K562 (cell line): Measurements from ENCODE around the gene ICAM2. TPM values are rescaled to one million over a fixed set of nuclear protein-coding genes. Genes with fewer than 3 reads are reported as not detected.

ENCODE experiments used
- ATAC-seq: fragments of 200-7000 bp; cut with Tn5 transposase; 3 replicates; pipeline ENCODE4 v1.9.1; 2020; ENCODE audit warnings: moderate library complexity
- BruUV-seq: library from RNA; stranded (reverse); fragments of 400-500 nt; replicated peaks from 2 replicates; lab custom pipeline; 2021; lab: Mats Ljungman, UMichigan
- CTCF ChIA-PET: fragments of 300-600 bp; formaldehyde crosslinking; extraction: SDS; loops from one replicate; lab custom pipeline; 2021; ENCODE audit warnings: low intra/inter-chr PET ratio; lab: Yijun Ruan, JAX
- POLR2A ChIA-PET: fragments of 300-600, 350-650 bp; sonication (Branson Sonifier 250); formaldehyde crosslinking; extraction: SDS; loops from one replicate; lab custom pipeline; 2021; ENCODE audit warnings: antibody characterized with exemption, inconsistent platforms; lab: Yijun Ruan, JAX
- DNase-seq, 4 experiments: peaks; one replicate each; pipeline versions ENCODE4 v3.0.0 to v3.0.0-alpha.2; 2011 to 2018; ENCODE audit warnings: low spot score in 3 of 4, mixed read lengths in 3 of 4; ENCODE audit errors: extremely low read depth in 1 of 4
- FAIRE-seq: peaks from 2 replicates; lab custom pipeline; 2011; peaks lifted over from hg19 to GRCh38; lab: Jason Lieb, UNC
- H2AFZ ChIP-seq: 2 replicates; pipeline ENCODE4 v1.6.0; 2011; ENCODE audit warnings: low read depth, low read length, control low read depth, inconsistent platforms
- H3K27ac ChIP-seq: fragments of 200-600 bp; 3 replicates; pipeline ENCODE4 v1.8.0; 2011; ENCODE audit warnings: low read depth, mild to moderate bottlenecking, control low read depth, inconsistent platforms, low read length, moderate library complexity, mixed read lengths; ENCODE audit errors: extremely low read depth
- H3K27me3 ChIP-seq, 2 experiments: fragments of 300-600 bp in 1 of 2; 2 replicates in 1 of 2; 3 replicates in 1 of 2; pipeline versions ENCODE4 v1.6.0 to v1.8.0; 2011; ENCODE audit warnings: inconsistent platforms in 2 of 2, low read length in 2 of 2, mild to moderate bottlenecking in 1 of 2, mixed read lengths in 1 of 2, moderate library complexity in 1 of 2; ENCODE audit not compliant: control insufficient read depth in 2 of 2, insufficient read depth in 2 of 2
- H3K36me3 ChIP-seq: fragments of 300-600 bp; 3 replicates; pipeline ENCODE4 v1.8.0; 2011; ENCODE audit warnings: mild to moderate bottlenecking, low read length, inconsistent platforms; ENCODE audit not compliant: control insufficient read depth, insufficient read depth
- H3K4me1 ChIP-seq, 2 experiments: fragments of 200-600 bp in 1 of 2; replicated peaks in 1 of 2; 2 replicates in 1 of 2; 3 replicates in 1 of 2; pipeline versions ENCODE4 v1.5.1 to v1.8.0; 2011; ENCODE audit warnings: inconsistent platforms in 2 of 2, low read length in 2 of 2, mild to moderate bottlenecking in 1 of 2, mixed read lengths in 1 of 2, moderate library complexity in 1 of 2; ENCODE audit not compliant: control insufficient read depth in 2 of 2, insufficient read depth in 2 of 2
- H3K4me2 ChIP-seq: 2 replicates; pipeline ENCODE4 v1.6.1; 2011; ENCODE audit warnings: low read length, control low read depth, inconsistent platforms, mixed read lengths; ENCODE audit not compliant: insufficient read depth
- H3K4me3 ChIP-seq: fragments of 200-600 bp; sonication (generic), shearing (Covaris generic); 2 replicates; pipeline ENCODE4 v1.5.1; 2016; ENCODE audit warnings: control low read depth, inconsistent platforms
- H3K79me2 ChIP-seq: fragments of 200-600 bp; 3 replicates; pipeline ENCODE4 v1.8.0; 2011; ENCODE audit warnings: low read length, inconsistent platforms; ENCODE audit not compliant: control insufficient read depth, insufficient read depth
- H3K9ac ChIP-seq, 2 experiments: 2 replicates each; pipeline versions ENCODE4 v1.6.0 to v1.6.1; 2011; ENCODE audit warnings: low read depth in 2 of 2, low read length in 2 of 2, control low read depth in 1 of 2, inconsistent platforms in 1 of 2, mild to moderate bottlenecking in 1 of 2, mixed read lengths in 1 of 2; ENCODE audit not compliant: insufficient read depth in 1 of 2
- H3K9me1 ChIP-seq: one replicate; pipeline ENCODE4 v1.6.0; 2011; ENCODE audit warnings: inconsistent platforms, mild to moderate bottlenecking, low read length, moderate library complexity; ENCODE audit not compliant: control insufficient read depth, insufficient read depth
- H3K9me3 ChIP-seq: replicated peaks from 2 replicates; pipeline ENCODE4 v1.5.1; 2011; ENCODE audit warnings: low read depth, low read length, inconsistent platforms; ENCODE audit not compliant: control insufficient read depth, insufficient read depth
- H4K20me1 ChIP-seq: replicated peaks from 2 replicates; pipeline ENCODE4 v1.6.1; 2011; ENCODE audit warnings: low read length, inconsistent platforms, mixed read lengths; ENCODE audit not compliant: control insufficient read depth, insufficient read depth
- EP400 ChIP-seq: fragments of 450-650 bp; IDR thresholded peaks from 2 replicates; pipeline ENCODE4 v1.6.1; 2017; ENCODE audit warnings: antibody characterized with exemption, mild to moderate bottlenecking, moderate library complexity
- ETV6 ChIP-seq, 3 experiments: fragments of 150-350 bp in 1 of 3; sonication (generic) in 1 of 3; formaldehyde crosslinking in 1 of 3; IDR thresholded peaks; 2 replicates each; pipeline versions ENCODE4 v1.6.1 to v1.8.0; 2014 to 2022; ENCODE audit warnings: borderline replicate concordance in 2 of 3, low read depth in 2 of 3, antibody characterized with exemption in 1 of 3, low read length in 1 of 3, mild to moderate bottlenecking in 1 of 3, missing genetic modification reagents in 1 of 3
- HDAC2 ChIP-seq: fragments of 450-650 bp; IDR thresholded peaks from 2 replicates; pipeline ENCODE4 v1.6.1; 2016; ENCODE audit warnings: mild to moderate bottlenecking
- HDAC6 ChIP-seq: IDR thresholded peaks from 2 replicates; pipeline ENCODE4 v1.6.1; 2012; ENCODE audit warnings: low read depth, mild to moderate bottlenecking, control low read depth, inconsistent platforms, low read length, moderate library complexity
- POLR2AphosphoS2 ChIP-seq: IDR thresholded peaks from 2 replicates; pipeline ENCODE4 v1.6.1; 2012; ENCODE audit warnings: low read length, improper control_type of control experiment
- RAD51 ChIP-seq: fragments of 450-650 bp; IDR thresholded peaks from 2 replicates; pipeline ENCODE4 v1.7.1; 2016; ENCODE audit warnings: low read depth, mild to moderate bottlenecking, borderline replicate concordance
- SIX5 ChIP-seq, 2 experiments: IDR thresholded peaks; 2 replicates each; pipeline ENCODE4 v1.6.1; 2011; ENCODE audit warnings: low read length in 2 of 2, borderline replicate concordance in 1 of 2, low read depth in 1 of 2, mild to moderate bottlenecking in 1 of 2, moderate library complexity in 1 of 2; ENCODE audit not compliant: insufficient read depth in 1 of 2
- ZBTB5 ChIP-seq: fragments of 450-650 bp; IDR thresholded peaks from 2 replicates; pipeline ENCODE4 v1.6.1; 2017; ENCODE audit warnings: antibody characterized with exemption
- ZHX1 ChIP-seq: fragments of 150-350 bp; conservative IDR thresholded peaks from 2 replicates; pipeline ENCODE4 v1.6.1; 2014; ENCODE audit warnings: low read length
- ZNF561 ChIP-seq: fragments of 450-650 bp; formaldehyde crosslinking; conservative IDR thresholded peaks from 2 replicates; pipeline ENCODE4 v1.4.0; 2020; ENCODE audit warnings: mild to moderate bottlenecking, moderate library complexity
- ZNF778 ChIP-seq: fragments of 450-650 bp; formaldehyde crosslinking; IDR thresholded peaks from 2 replicates; pipeline ENCODE4 v1.4.0; 2020; ENCODE audit warnings: mild to moderate bottlenecking, moderate library complexity
- ZNF780A ChIP-seq: fragments of 250-450 bp; sonication (Bioruptor Pico); IDR thresholded peaks from 2 replicates; pipeline ENCODE4 v1.5.0; 2021; ENCODE audit warnings: mild to moderate bottlenecking
- WGBS: fragments of 100-300 bp; shearing (Covaris generic); methylation state at CpG from one replicate; pipeline ENCODE4 v1.1.6; 2016; ENCODE audit warnings: low coverage, mixed read lengths; ENCODE audit not compliant: insufficient coverage; ENCODE audit errors: missing lambda C conversion rate; 5-methylcytosine and 5-hydroxymethylcytosine counted together
- in situ Hi-C: fragments of 300-500 bp; cut with MboI; formaldehyde crosslinking; loops from 4 replicates; pipeline ENCODE4 v1.15.0; 2018; ENCODE audit warnings: inconsistent platforms, mixed read lengths
- intact Hi-C: fragments of 100-400 bp; cut with micrococcal nuclease; formaldehyde crosslinking; loops from 2 replicates; pipeline ENCODE4 v1.14.2; 2022
- polyA plus RNA-seq, 8 experiments: library from polyadenylated mRNA; depleted of rRNA in 4 of 8; stranded (reverse) in 5 of 8; unstranded in 3 of 8; fragments of >200 nt; fragmentation: Nextera tagmentation in 2 of 8; fragmentation: Illumina TruSeq in 1 of 8; extraction: Ambion mirVana in 2 of 8; extraction: Trizol in 1 of 8; gene quantifications; 2 replicates each; pipeline versions ENCODE4 v1.2.1 to v1.2.3, GENCODE V29; 2011 to 2014; ENCODE audit warnings: inconsistent platforms in 1 of 8, missing spikeins in 1 of 8
- total RNA-seq, 7 experiments: library from RNA; depleted of rRNA in 6 of 7; stranded (reverse); fragments of >200 nt in 6 of 7; fragmentation: Illumina TruSeq in 2 of 7; extraction: Trizol in 2 of 7; gene quantifications; 2 replicates each; pipeline versions ENCODE4 v1.2.1 to v1.2.3, GENCODE V29; 2011 to 2021; ENCODE audit warnings: low replicate concordance in 1 of 7
- TF ChIP-seq, protein P1 (sequence below): sonication (generic); formaldehyde crosslinking; IDR thresholded peaks from 2 replicates; pipeline ENCODE4 v1.9.0; 2022; ENCODE audit warnings: mild to moderate bottlenecking, missing genetic modification reagents
- TF ChIP-seq, protein P2 (sequence below): fragments of 250-450 bp; sonication (Bioruptor Pico); IDR thresholded peaks from 2 replicates; pipeline ENCODE4 v1.8.0; 2021; ENCODE audit warnings: moderate library complexity, mild to moderate bottlenecking, inconsistent platforms

Gene ICAM2
- total and polyA plus RNA-seq, 9 of the 15 experiments (the other 6 are each of a cell fraction or from before 2014, with no cell fraction given) = 37.9 to 89.4 (median 60.6) TPM

- TF ChIP-seq ZHX1 = no peak
- no peak for TF ChIP-seq ETV6 (IDR thresholded peaks at IDR 0.05; ENCODE audit: borderline replicate concordance in 1 of 2, low read depth in 2 of 2, low read length in 1 of 2)
- no peak for TF ChIP-seq ETV6 (CRISPR knock-in tag; IDR thresholded peaks at IDR 0.05; ENCODE audit: borderline replicate concordance)
- TF ChIP-seq RAD51 = no peak
- TF ChIP-seq EP400 = no peak
- TF ChIP-seq SIX5 (IDR thresholded peaks at IDR 0.05; ENCODE audit: borderline replicate concordance in 1 of 2, insufficient read depth in 1 of 2, low read depth in 1 of 2, low read length in 2 of 2) = no peak
Measured at GRCh38 chr17:64063088-64063487, 42.7 kb upstream of the ICAM2 start (continued).

DNA sequence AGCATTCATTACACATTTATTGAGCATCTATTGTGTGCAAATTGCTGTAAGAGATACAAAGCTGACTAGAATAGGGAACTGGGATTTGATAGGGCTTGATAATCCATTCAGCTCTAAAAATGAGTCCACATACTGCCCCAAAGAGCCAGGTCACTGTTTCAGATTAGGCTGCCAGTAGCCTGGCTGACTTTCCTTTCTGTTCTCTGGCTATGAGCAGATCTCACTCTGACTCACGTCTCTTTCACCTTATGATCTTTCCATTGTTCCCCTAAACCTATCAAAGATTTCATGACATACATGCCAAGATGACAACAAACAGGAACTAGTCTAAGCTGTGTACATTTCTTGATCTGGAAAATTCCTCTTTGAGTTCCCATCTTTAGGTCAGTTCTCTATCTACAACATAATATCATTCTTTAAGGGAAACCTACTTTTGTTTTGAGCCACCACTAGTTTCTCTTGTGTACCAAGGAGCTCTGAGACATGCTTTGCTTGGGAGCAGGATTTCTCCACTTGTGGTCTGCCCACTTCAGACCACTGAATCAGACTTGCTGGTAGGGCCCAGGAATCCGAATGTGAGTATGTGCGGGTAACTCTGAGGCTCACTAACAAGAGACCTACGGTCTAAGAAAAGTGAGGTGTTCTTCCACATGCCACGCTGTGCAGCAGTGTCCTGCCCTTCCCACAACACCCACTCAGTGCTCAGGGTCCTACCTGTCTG, 40.9 kb upstream of the ICAM2 start:
- peaks cover 8% of the 10 kb centered on the region; the same call in 1 of the 3 replicates for H3K36me3 ChIP-seq
- no peaks in the 10 kb centered on the region for H3K9me1 ChIP-seq
- no TSS peak for BruUV-seq
- in situ Hi-C loops = loop anchor here (5.0 kb wide), 1 partner anchor 71 kb away; the partner anchor contains the start of gene ERN1
- H3K4me2 ChIP-seq = no peak overlapping the region
- no peak for FAIRE-seq
- intact Hi-C loops = loop anchor here (10.0 kb wide), 1 partner anchor 223 kb away; no protein-coding TSS in a partner anchor
- 77% methylated on average over 5 of the region's 5 CpGs for WGBS
- no peaks in the 10 kb centered on the region for H4K20me1 ChIP-seq
- no peaks in the 10 kb centered on the region for H3K9me3 ChIP-seq
- TF ChIP-seq ZNF778 (CRISPR knock-in tag) (no peak), ZBTB5 (no peak), POLR2AphosphoS2 (no peak), ZNF780A (CRISPR knock-in tag) (no peak), HDAC6 (no peak), HDAC2 (no peak), ZNF561 (no peak)
- TF ChIP-seq, protein P1, sequence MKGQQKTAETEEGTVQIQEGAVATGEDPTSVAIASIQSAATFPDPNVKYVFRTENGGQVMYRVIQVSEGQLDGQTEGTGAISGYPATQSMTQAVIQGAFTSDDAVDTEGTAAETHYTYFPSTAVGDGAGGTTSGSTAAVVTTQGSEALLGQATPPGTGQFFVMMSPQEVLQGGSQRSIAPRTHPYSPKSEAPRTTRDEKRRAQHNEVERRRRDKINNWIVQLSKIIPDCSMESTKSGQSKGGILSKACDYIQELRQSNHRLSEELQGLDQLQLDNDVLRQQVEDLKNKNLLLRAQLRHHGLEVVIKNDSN (CRISPR knock-in tag) = no peak
- TF ChIP-seq, protein P2, sequence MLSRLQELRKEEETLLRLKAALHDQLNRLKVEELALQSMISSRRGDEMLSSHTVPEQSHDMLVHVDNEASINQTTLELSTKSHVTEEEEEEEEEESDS = no peak
- H3K27ac ChIP-seq = no peak overlapping the region
- no peak for ATAC-seq
- H2AFZ ChIP-seq = no peak overlapping the region
- DNase-seq = no peak
- POLR2A ChIA-PET = interaction anchor here (0.6 to 1.7 kb wide), 5 partner anchors 9 to 591 kb away, joined by 3 to 4 read pairs (median 3); no protein-coding TSS in a partner anchor
- H3K79me2 ChIP-seq = no peaks in the 10 kb centered on the region
- no peak overlapping the region; a peak in 1 of 4 replicates for H3K9ac ChIP-seq
- peaks cover 0 to 4% of the 10 kb centered on the region in 2 experiments; a peak in 1 of 5 replicates for H3K4me1 ChIP-seq
- no peak overlapping the region for H3K4me3 ChIP-seq
- CTCF ChIA-PET = no interaction called here
- no peaks in the 10 kb centered on the region for H3K27me3 ChIP-seq
